IPS-11a (cell line): ENCODE data around the gene SLC17A7.
"Not testable (repeated sequence)": the region's sequence is repeated elsewhere in the genome, so short reads cannot be mapped to it uniquely, and the experiment has no call there.

Experiments
- H3K4me3 ChIP-seq: one replicate; pipeline ENCODE4 v1.5.1; 2013; ENCODE audit warnings: low read depth, low read length, control low read depth

Gene SLC17A7

GRCh38 chr19:49445997-49446396, 4.7 kb upstream of the SLC17A7 start:
- no peak overlapping the region for H3K4me3 ChIP-seq

DNA sequence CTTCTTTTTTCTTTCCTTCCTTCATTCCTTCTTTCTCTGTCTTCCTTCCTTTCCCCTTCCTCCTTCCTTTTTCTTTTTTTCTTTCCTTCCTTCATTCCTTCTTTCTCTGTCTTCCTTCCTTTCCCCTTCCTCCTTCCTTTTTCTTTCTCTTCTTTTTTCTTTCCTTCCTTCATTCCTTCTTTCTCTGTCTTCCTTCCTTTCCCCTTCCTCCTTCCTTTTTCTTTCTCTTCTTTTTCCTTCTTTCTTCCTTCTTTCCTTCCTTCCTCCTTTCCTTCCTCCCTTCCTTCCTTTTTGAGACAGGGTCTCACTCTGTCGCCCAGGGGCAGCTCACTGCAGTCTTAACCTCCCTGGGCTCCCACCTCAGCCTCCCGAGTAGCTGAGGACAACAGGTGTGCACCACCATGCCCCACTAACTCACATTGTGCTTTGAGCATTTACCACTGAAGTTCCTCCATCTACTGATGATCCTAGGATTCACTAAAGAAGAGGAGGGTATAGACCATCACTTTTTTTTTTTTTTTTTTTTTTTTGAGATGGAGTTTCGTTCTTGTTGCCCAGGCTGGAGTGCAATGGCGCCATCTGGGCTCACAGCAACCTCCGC, 2.9 kb upstream of the SLC17A7 start:
- H3K4me3 ChIP-seq: not testable (repeated sequence)

DNA sequence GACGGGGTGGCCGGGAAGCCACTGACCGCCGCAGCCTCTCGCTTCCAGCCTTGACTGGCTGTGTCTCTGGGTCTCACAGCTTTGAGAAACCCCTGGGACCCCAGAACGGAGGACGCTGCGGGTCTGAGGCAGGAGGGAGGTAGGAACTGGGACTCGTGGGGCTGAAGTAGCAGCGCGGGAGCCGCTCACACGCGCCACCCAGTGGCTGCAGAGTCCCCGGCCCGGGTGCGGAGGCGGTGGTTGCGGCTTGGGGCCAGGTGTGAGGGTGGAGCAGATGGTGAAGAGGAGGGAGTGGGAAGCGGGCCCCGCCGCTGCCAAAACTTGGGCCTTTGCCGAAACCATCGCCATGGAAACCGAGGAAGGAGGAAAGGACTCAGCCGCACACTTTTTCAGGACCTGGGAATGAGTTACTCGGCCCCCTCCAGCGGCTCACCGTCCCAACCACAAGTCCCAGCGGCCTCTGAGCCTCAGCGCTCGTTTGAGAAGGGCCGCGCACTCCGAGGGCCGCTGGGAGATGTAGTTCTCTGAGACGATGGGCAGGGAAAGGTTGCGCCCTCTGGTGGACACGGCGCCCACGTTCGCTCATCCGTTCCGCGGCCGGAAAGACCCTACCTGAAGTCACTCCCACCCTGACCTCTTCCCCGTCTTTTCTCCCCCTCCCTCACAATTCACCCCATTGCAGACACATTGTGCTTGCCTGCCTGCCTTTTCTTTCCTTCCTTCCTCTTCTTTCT, 2.2 kb upstream of the SLC17A7 start:
- peak overlapping the region; percentile 52 for H3K4me3 ChIP-seq

GRCh38 chr19:49442771-49443365, 1.5 kb upstream of the SLC17A7 start:
- H3K4me3 ChIP-seq: peak overlapping the region; percentile 52

DNA sequence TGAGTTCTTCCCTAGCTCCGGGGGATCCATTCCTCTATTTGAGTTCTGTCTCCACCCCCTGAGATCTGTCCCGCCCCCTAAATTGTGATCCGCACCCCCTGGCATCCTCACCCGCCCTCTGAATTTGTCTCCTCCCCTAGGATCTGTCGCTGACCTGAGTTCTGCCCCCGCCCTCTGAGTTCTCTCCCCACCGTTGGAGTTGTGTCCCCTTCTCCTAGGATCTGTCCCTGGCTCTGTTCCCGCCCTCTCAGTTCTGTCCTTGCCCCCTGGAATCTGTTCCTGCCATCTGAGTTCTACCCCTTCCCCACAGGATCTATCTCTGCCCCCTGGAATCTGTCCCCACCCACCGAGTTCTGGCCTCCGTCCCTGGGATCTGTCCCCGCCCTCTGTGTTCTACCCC, 1.0 kb upstream of the SLC17A7 start:
- no peak overlapping the region for H3K4me3 ChIP-seq

- H3K4me3 ChIP-seq: no peak overlapping the region
Observed at GRCh38 chr19:49441960-49442350, 628 bp upstream of the SLC17A7 start.

GRCh38 chr19:49440439-49441209, 703 bp downstream of the SLC17A7 start:
- peak overlapping the region; percentile 41 for H3K4me3 ChIP-seq

- H3K4me3 ChIP-seq: no peak overlapping the region
Observed at GRCh38 chr19:49439836-49440235, 1.5 kb downstream of the SLC17A7 start.

- H3K4me3 ChIP-seq: no peak overlapping the region
Observed at GRCh38 chr19:49438261-49438660, 3.1 kb downstream of the SLC17A7 start.

DNA sequence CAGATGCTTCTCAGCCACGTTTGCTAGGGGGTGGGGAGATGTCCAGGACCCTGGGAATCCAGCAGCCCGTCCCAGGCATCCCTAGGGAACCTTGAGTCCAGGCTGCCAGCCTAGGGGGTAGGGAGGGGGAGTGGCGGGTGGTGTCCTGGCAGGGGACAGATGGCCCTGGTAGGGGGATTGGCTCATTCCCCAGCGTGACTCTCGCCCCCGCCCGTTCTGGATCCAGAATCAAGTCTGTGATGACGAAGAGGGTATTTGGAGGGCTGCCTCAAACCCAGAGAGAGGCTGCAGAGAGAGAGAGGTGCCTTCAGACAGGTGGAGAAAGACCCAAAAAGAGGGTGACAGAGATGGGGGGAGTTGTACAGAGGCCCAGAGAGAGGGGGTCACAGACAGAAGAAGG, 4.1 kb downstream of the SLC17A7 start:
- no peak overlapping the region for H3K4me3 ChIP-seq

GRCh38 chr19:49436381-49437017, 4.8 kb downstream of the SLC17A7 start:
- H3K4me3 ChIP-seq: no peak overlapping the region

DNA sequence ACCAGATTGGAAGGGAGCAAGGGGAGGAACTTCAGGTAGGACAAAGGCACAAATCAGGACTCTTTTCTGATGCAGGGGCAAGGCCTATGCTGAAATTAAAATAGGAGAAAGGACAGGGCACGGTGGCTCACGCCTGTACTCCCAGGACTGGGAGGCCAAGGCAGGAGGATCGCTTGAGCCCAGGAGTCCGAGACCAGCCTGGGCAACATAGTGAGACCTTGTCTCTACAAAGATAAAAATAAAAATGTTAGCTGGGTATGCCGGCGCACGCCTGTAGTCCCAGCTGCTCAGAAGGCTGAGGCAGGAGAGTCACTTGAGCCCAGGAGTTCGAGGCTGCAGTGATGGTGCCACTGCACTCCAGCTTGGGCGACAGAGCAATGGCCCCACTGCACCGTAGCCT, 5.7 kb downstream of the SLC17A7 start:
- H3K4me3 ChIP-seq: no peak overlapping the region

DNA sequence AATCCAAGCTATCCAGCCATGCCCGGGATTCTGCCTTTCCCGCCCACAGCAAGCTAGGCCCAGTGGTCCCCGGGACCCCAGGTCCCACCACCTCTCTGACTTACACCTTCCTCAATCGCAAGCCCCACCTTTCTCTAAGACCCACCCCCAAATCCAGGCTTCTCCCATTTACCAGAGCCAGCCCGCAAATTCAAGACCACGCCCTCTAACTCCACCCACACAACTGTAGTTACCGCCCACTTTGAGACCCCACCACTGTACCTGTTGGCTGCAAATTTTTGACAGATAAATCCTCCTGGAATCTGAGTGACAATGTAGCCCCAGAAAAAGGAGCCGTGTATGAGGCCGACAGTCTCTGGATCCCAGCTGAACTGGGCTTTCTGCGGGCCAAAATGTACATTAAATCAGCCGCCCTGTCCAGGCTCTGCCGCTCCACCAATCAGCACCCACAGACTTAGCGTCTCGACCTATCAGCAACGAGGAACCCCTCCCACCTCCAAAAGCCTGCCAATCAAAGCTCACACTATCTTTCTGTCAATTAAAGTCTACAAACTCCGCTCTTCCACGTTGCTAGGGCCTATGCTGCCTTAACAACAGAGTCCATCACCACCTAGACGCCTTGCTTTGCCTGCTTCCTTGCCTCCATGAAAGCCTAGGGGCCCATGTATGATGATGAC, 6.3 kb downstream of the SLC17A7 start:
- H3K4me3 ChIP-seq: no peak overlapping the region

DNA sequence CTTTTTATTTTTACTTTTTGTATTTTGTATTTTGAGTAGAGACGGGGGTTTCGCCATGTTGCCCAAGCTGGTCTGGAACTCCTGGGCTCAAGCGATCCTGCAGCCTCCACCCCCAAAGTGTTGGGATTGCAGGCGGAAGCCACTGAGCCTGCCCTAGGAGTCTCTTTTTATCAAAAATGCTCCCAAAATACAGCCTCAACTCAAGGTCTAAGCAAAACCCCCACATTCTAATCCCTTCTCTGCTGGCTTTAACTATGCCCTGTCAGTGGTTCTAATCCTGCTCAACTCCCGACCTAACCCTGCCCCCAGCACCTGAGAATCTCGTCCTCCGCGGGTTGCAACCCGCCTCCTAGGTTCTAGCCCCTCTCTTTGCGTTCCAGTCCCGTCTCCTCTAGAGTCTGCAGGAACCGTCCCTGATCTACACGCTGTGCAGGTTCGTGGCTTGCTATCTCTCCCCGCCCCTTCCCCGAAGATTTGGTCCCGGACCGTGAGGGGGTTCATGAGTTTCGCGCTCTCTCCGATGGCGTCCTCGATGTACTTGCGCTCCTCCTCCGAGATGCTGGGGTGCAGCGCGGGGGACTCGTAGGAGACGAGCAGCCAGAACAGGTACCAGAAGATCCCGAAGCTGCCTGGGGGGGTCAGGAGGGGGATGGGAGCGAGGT, 8.0 kb downstream of the SLC17A7 start:
- no peak overlapping the region for H3K4me3 ChIP-seq

DNA sequence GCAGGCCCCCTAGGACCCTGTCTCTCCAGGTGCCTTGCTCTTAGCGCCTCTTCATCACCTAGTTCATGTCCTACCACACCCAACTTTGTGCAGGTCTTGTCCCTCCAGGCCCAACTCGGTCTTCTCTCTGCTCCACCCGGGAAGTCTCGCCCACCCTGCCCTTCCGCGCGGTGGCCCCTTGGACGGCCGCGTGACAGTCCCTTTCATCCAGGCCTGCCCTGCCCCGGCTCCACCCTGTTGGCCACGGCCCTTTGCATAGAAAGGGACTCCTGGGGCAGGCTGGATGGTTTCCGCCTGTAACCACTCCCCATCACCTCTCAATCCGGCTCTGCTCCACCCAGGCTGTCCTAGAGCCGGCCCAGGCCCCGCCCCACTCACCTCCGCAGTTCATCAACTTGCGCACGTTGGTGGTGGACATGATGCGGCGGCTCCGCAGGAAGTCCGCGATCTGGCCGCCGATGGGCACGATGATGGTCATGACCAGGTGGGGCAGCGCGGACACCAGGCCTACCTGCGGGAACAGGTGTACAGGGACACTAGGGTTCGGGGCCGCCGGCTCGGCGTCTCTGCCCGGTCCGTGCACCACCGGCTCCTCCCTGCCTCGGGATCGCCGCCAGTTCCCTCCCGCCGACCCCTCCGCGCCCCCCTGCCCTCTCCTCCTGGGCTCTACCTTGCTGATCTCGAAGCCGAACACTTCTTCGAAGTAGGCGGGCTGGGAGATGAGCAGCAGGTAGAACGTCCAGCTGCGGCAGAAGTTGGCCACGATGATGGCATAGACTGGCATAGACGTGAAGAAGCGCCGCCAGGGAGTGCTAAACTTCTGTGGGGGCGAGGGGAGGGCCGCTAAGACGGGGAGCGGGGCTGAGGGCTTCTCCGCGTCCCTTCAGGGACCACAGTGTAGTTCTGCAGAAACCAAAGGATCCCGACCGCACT, 8.9 kb downstream of the SLC17A7 start:
- H3K4me3 ChIP-seq: peak overlapping the region; percentile 44

- no peak overlapping the region for H3K4me3 ChIP-seq
Observed at GRCh38 chr19:49431330-49431749, 10.0 kb downstream of the SLC17A7 start.

DNA sequence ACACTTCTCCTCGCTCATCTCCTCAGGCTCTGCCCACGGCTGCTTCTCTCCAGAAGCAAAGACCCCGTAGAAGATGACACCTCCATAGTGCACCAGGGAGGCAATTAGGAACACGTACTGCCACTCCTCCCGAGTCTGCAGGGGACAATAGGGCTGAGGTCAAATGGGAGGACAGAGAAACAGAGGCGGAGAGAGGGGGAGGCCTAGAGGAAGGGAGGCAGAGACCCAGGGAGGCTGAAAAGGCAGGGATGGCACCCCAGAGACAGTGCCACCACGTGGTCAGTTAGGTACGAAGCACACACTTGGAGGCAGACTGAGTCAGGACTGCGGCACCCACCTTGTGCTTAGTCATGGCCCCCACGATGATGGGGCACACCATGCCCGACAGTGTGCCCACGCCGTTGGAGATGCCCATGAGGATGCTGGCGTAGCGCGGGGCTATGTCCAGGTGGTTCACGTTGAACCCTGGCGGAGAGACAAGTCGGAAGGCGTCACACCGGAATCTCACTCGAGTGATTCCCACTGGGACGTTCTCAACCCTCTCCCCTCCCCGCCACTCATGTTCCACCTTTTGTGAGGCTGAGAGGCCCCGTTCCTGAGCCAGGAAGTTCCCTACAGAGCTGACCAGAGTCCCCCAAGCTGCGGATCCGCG, 10.5 kb downstream of the SLC17A7 start:
- H3K4me3 ChIP-seq: no peak overlapping the region

GRCh38 chr19:49430172-49430677, 11.1 kb downstream of the SLC17A7 start:
- no peak overlapping the region for H3K4me3 ChIP-seq
